Activated T-cell treated with anti-CD3 and anti-CD28 coated beads, Interleukin-2, amount 50 U/mL, for 24 hours (primary cell): ENCODE data around the gene BBS2.

Experiments used
- DNase-seq: peaks from one replicate; pipeline ENCODE4 v3.0.0-alpha.2; 2020
- H3K27ac Mint-ChIP-seq: 2 replicates; pipeline ENCODE4 v1.8.0; 2020; ENCODE audit warnings: mild to moderate bottlenecking, mixed read lengths
- H3K27me3 Mint-ChIP-seq: 2 replicates; pipeline ENCODE4 v1.8.0; 2020; ENCODE audit warnings: mixed read lengths
- H3K36me3 Mint-ChIP-seq: 2 replicates; pipeline ENCODE4 v1.8.0; 2020; ENCODE audit warnings: low read depth, mixed read lengths
- H3K4me1 Mint-ChIP-seq: 2 replicates; pipeline ENCODE4 v1.8.0; 2020; ENCODE audit warnings: low read depth, mixed read lengths
- H3K4me3 Mint-ChIP-seq: 2 replicates; pipeline ENCODE4 v1.8.0; 2020; ENCODE audit warnings: mild to moderate bottlenecking, moderate library complexity, mixed read lengths
- H3K9me3 Mint-ChIP-seq: 2 replicates; pipeline ENCODE4 v1.8.0; 2020; ENCODE audit warnings: mixed read lengths

Gene BBS2

DNA sequence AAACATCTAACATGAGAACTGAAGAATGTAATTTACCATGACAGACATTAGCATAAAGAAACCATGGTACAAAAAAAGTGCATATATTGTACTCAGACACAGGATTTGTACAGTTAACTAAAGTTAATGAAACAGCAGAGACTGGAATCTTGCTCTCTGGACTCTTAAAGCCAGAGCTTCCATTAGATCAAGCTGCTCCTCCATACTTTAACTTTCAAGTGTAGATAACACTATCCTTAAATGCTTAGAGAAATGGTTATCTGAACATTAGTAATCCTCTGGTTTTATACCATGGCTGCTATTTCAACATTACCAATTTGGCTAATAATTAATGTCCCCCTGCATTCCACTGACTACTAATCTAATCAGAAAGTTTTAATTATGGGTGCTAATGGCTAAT is 71.8 kb downstream of the BBS2 start:
- DNase-seq, result no peak
- H3K9me3 Mint-ChIP-seq, result no peaks in the 10 kb centered on the region
- H3K4me3 Mint-ChIP-seq, result peak overlapping the region; percentile 90
- no peaks in the 10 kb centered on the region for H3K27me3 Mint-ChIP-seq
- H3K36me3 Mint-ChIP-seq, result peaks cover 85% of the 10 kb centered on the region
- peaks cover 46% of the 10 kb centered on the region for H3K4me1 Mint-ChIP-seq
- H3K27ac Mint-ChIP-seq, result peak overlapping the region; percentile 94

GRCh38 chr16:56447286-56447685 is 72.5 kb downstream of the BBS2 start:
- H3K27ac Mint-ChIP-seq, result peak overlapping the region; percentile 94
- no peak for DNase-seq
- H3K4me1 Mint-ChIP-seq, result peaks cover 40% of the 10 kb centered on the region
- peaks cover 85% of the 10 kb centered on the region for H3K36me3 Mint-ChIP-seq
- peak overlapping the region; percentile 90 for H3K4me3 Mint-ChIP-seq
- H3K9me3 Mint-ChIP-seq, result no peaks in the 10 kb centered on the region
- no peaks in the 10 kb centered on the region for H3K27me3 Mint-ChIP-seq

GRCh38 chr16:56438038-56438437 is 81.8 kb downstream of the BBS2 start:
- DNase-seq, result no peak
- Mint-ChIP-seq H3K4me1 (peaks cover 9% of the 10 kb centered on the region), H3K27me3 (no peaks in the 10 kb centered on the region), H3K9me3 (no peaks in the 10 kb centered on the region), H3K36me3 (peaks cover 88% of the 10 kb centered on the region), H3K27ac (peak overlapping the region; percentile 0), H3K4me3 (no peak overlapping the region)

DNA sequence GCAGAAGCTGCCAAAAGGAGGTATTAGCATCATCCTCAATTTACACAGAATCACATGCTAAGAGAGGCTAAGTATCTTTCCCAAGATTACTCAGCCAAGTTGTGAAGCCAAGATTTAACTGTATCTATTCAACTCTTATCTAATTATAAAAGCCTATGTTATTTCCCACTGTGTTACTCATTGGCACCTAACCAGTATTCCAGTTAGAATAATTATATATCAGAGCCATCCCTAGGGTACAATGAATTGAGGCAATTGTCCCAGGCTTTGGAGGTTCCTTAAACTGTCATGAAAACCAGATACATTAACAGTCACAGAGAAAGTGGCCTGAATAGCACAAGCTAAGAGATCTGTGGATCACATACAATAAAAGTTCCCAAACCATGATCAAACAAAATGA is 83.6 kb downstream of the BBS2 start:
- peak overlapping the region; percentile 72 for H3K27ac Mint-ChIP-seq
- no peak overlapping the region for H3K4me3 Mint-ChIP-seq
- DNase-seq, result no peak
- H3K9me3 Mint-ChIP-seq, result no peaks in the 10 kb centered on the region
- H3K36me3 Mint-ChIP-seq, result peaks cover 89% of the 10 kb centered on the region
- H3K27me3 Mint-ChIP-seq, result no peaks in the 10 kb centered on the region
- H3K4me1 Mint-ChIP-seq, result peaks cover 7% of the 10 kb centered on the region
